Testis (tissue), 2 donors: ENCODE measurements around the gene ZFY.

Experiments
- POLR2A ChIP-seq: fragments of 450-650 bp; IDR thresholded peaks from one replicate; pipeline ENCODE4 v1.6.1; 2017; ENCODE audit warnings: antibody characterized with exemption, mild to moderate bottlenecking, moderate library complexity
- TF ChIP-seq, protein P1 (sequence below), 3 experiments: fragments of 450-650 bp in 2 of 3; fragments of 200-600 bp in 1 of 3; sonication (generic) in 1 of 3; IDR thresholded peaks; one replicate each; pipeline ENCODE4 v1.5.1; 2016 to 2019; ENCODE audit warnings: antibody characterized with exemption in 3 of 3, mild to moderate bottlenecking in 2 of 3, moderate library complexity in 1 of 3

GRCh38 chrY:2984491-2984890 is 49.3 kb downstream of the ZFY start:
- TF ChIP-seq POLR2A = no peak
- TF ChIP-seq, protein P1, sequence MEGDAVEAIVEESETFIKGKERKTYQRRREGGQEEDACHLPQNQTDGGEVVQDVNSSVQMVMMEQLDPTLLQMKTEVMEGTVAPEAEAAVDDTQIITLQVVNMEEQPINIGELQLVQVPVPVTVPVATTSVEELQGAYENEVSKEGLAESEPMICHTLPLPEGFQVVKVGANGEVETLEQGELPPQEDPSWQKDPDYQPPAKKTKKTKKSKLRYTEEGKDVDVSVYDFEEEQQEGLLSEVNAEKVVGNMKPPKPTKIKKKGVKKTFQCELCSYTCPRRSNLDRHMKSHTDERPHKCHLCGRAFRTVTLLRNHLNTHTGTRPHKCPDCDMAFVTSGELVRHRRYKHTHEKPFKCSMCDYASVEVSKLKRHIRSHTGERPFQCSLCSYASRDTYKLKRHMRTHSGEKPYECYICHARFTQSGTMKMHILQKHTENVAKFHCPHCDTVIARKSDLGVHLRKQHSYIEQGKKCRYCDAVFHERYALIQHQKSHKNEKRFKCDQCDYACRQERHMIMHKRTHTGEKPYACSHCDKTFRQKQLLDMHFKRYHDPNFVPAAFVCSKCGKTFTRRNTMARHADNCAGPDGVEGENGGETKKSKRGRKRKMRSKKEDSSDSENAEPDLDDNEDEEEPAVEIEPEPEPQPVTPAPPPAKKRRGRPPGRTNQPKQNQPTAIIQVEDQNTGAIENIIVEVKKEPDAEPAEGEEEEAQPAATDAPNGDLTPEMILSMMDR (IDR thresholded peaks at IDR 0.05) = no peak
